Ectodermal cell (in vitro differentiated cells): ENCODE data around the gene ZNF407.

Experiments used
- H3K27ac ChIP-seq: 2 replicates; pipeline ENCODE4 v1.7.0; 2013; ENCODE audit warnings: mild to moderate bottlenecking, low read depth, low read length; ENCODE audit not compliant: insufficient read depth, poor library complexity, severe bottlenecking
- H3K27me3 ChIP-seq: 2 replicates; pipeline ENCODE4 v1.7.0; 2013; ENCODE audit warnings: mild to moderate bottlenecking, low read length; ENCODE audit not compliant: insufficient read depth, control insufficient read depth, poor library complexity, severe bottlenecking
- H3K36me3 ChIP-seq: one replicate; pipeline ENCODE4 v1.7.0; 2013; ENCODE audit warnings: low read length; ENCODE audit not compliant: control insufficient read depth, insufficient read depth
- H3K4me1 ChIP-seq: one replicate; pipeline ENCODE4 v1.7.0; 2013; ENCODE audit warnings: low read length; ENCODE audit not compliant: control insufficient read depth, insufficient read depth
- H3K4me3 ChIP-seq: 2 replicates; pipeline ENCODE4 v1.7.0; 2013; ENCODE audit warnings: low read depth, low read length, control low read depth; ENCODE audit not compliant: insufficient read depth
- H3K9me3 ChIP-seq: 2 replicates; pipeline ENCODE4 v1.7.0; 2013; ENCODE audit warnings: mild to moderate bottlenecking, low read length, moderate library complexity; ENCODE audit not compliant: control insufficient read depth
- WGBS, 2 experiments: methylation state at CpG; one replicate each; pipeline ENCODE4 v1.1.7; 2013; ENCODE audit warnings: missing lambda C conversion rate in 2 of 2; 5-methylcytosine and 5-hydroxymethylcytosine counted together

ZNF407 gene

GRCh38 chr18:74714120-74714519, 116.5 kb downstream of the ZNF407 start:
- no peaks in the 10 kb centered on the region for H3K4me1 ChIP-seq
- H3K27me3 ChIP-seq: no peaks in the 10 kb centered on the region
- H3K27ac ChIP-seq: no peak overlapping the region
- no peaks in the 10 kb centered on the region for H3K36me3 ChIP-seq
- no peaks in the 10 kb centered on the region for H3K9me3 ChIP-seq
- no peak overlapping the region for H3K4me3 ChIP-seq
- no CpG with 5 or more reads among the region's 1 CpG for WGBS, 2 experiments

GRCh38 chr18:74714791-74715190, 117.1 kb downstream of the ZNF407 start:
- Histone ChIP-seq H3K9me3 (no peaks in the 10 kb centered on the region), H3K27ac (no peak overlapping the region), H3K4me1 (no peaks in the 10 kb centered on the region), H3K36me3 (no peaks in the 10 kb centered on the region), H3K4me3 (no peak overlapping the region), H3K27me3 (no peaks in the 10 kb centered on the region)
- WGBS, 2 experiments: 57 to 58% methylated on average over 6 of the region's 6 CpGs

- H3K27ac ChIP-seq: no peak overlapping the region
- no peaks in the 10 kb centered on the region for H3K9me3 ChIP-seq
- H3K4me1 ChIP-seq: no peaks in the 10 kb centered on the region
- 93 to 97% methylated on average over 6 of the region's 7 CpGs for WGBS, 2 experiments
- H3K4me3 ChIP-seq: no peak overlapping the region
- H3K36me3 ChIP-seq: no peaks in the 10 kb centered on the region
- no peaks in the 10 kb centered on the region for H3K27me3 ChIP-seq
Measured at GRCh38 chr18:74715306-74715705, 117.6 kb downstream of the ZNF407 start.

- Histone ChIP-seq H3K27ac (no peak overlapping the region), H3K4me3 (no peak overlapping the region), H3K27me3 (no peaks in the 10 kb centered on the region), H3K36me3 (no peaks in the 10 kb centered on the region), H3K4me1 (no peaks in the 10 kb centered on the region), H3K9me3 (no peaks in the 10 kb centered on the region)
- 71 to 72% methylated on average over 4 to 5 of the region's 5 CpGs for WGBS, 2 experiments
Measured at GRCh38 chr18:74715865-74716712, 118.4 kb downstream of the ZNF407 start.

- no peaks in the 10 kb centered on the region for H3K9me3 ChIP-seq
- 86 to 96% methylated on average over 2 of the region's 2 CpGs for WGBS, 2 experiments
- no peak overlapping the region for H3K27ac ChIP-seq
- H3K27me3 ChIP-seq: no peaks in the 10 kb centered on the region
- H3K36me3 ChIP-seq: no peaks in the 10 kb centered on the region
- no peaks in the 10 kb centered on the region for H3K4me1 ChIP-seq
- no peak overlapping the region for H3K4me3 ChIP-seq
Measured at GRCh38 chr18:74718312-74718711, 120.6 kb downstream of the ZNF407 start.

- 88 to 100% methylated on average over 2 of the region's 2 CpGs for WGBS, 2 experiments
- Histone ChIP-seq H3K4me3 (no peak overlapping the region), H3K9me3 (no peaks in the 10 kb centered on the region), H3K27me3 (no peaks in the 10 kb centered on the region), H3K4me1 (no peaks in the 10 kb centered on the region), H3K36me3 (no peaks in the 10 kb centered on the region), H3K27ac (no peak overlapping the region)
Measured at GRCh38 chr18:74722237-74722636, 124.6 kb downstream of the ZNF407 start.

GRCh38 chr18:74724186-74724585, 126.5 kb downstream of the ZNF407 start:
- Histone ChIP-seq H3K27ac (no peak overlapping the region), H3K4me1 (no peaks in the 10 kb centered on the region), H3K27me3 (no peaks in the 10 kb centered on the region), H3K36me3 (no peaks in the 10 kb centered on the region), H3K9me3 (no peaks in the 10 kb centered on the region), H3K4me3 (no peak overlapping the region)
- no CpG with 5 or more reads among the region's 1 CpG for WGBS, 2 experiments

GRCh38 chr18:74725690-74726089, 128.0 kb downstream of the ZNF407 start:
- WGBS, 2 experiments: 93 to 96% methylated on average over 1 to 3 of the region's 3 CpGs
- Histone ChIP-seq H3K4me1 (no peaks in the 10 kb centered on the region), H3K4me3 (no peak overlapping the region), H3K27ac (no peak overlapping the region), H3K27me3 (no peaks in the 10 kb centered on the region), H3K9me3 (no peaks in the 10 kb centered on the region), H3K36me3 (no peaks in the 10 kb centered on the region)

- Histone ChIP-seq H3K4me1 (no peaks in the 10 kb centered on the region), H3K27me3 (no peaks in the 10 kb centered on the region), H3K4me3 (no peak overlapping the region), H3K36me3 (no peaks in the 10 kb centered on the region), H3K9me3 (no peaks in the 10 kb centered on the region), H3K27ac (no peak overlapping the region)
- 94% methylated on average over 5 of the region's 5 CpGs for WGBS, 2 experiments
Measured at GRCh38 chr18:74728586-74728985, 130.9 kb downstream of the ZNF407 start.

- H3K27me3 ChIP-seq: no peaks in the 10 kb centered on the region
- H3K9me3 ChIP-seq: no peaks in the 10 kb centered on the region
- no peaks in the 10 kb centered on the region for H3K4me1 ChIP-seq
- no peak overlapping the region for H3K27ac ChIP-seq
- H3K4me3 ChIP-seq: no peak overlapping the region
- no peaks in the 10 kb centered on the region for H3K36me3 ChIP-seq
- WGBS, 2 experiments: 97% methylated on average over 5 of the region's 5 CpGs
Measured at GRCh38 chr18:74731097-74731496, 133.4 kb downstream of the ZNF407 start.
